Endodermal cell (in vitro differentiated cells): ENCODE data around the gene MAN1B1. TPM values are rescaled to one million over a fixed set of nuclear protein-coding genes. Genes with fewer than 3 reads are reported as not detected.
"Not testable (repeated sequence)": the region's sequence is repeated elsewhere in the genome, so short reads cannot be mapped to it uniquely, and the experiment has no call there.

Experiments used
- DNase-seq: peaks from one replicate; pipeline ENCODE4 v3.0.0-alpha.2; 2017
- H3K27ac ChIP-seq: 2 replicates; pipeline ENCODE4 v1.5.1; 2013; ENCODE audit warnings: mild to moderate bottlenecking, low read depth, low read length, moderate library complexity
- H3K27me3 ChIP-seq: 2 replicates; pipeline ENCODE4 v1.6.1; 2013; ENCODE audit warnings: mild to moderate bottlenecking, low read length, moderate library complexity; ENCODE audit not compliant: insufficient read depth, control insufficient read depth, poor library complexity, severe bottlenecking
- H3K36me3 ChIP-seq: 2 replicates; pipeline ENCODE4 v1.7.0; 2013; ENCODE audit warnings: mild to moderate bottlenecking, low read length, moderate library complexity; ENCODE audit not compliant: control insufficient read depth, insufficient read depth
- H3K4me1 ChIP-seq: one replicate; pipeline ENCODE4 v1.7.0; 2013; ENCODE audit warnings: low read length; ENCODE audit not compliant: control insufficient read depth, insufficient read depth
- H3K4me3 ChIP-seq: 2 replicates; pipeline ENCODE4 v1.5.1; 2013; ENCODE audit warnings: mild to moderate bottlenecking, low read length, moderate library complexity
- H3K9ac ChIP-seq: 2 replicates; pipeline ENCODE4 v1.6.1; 2013; ENCODE audit warnings: mild to moderate bottlenecking, low read length, moderate library complexity; ENCODE audit not compliant: poor library complexity, severe bottlenecking; ENCODE audit errors: extremely low read depth
- H3K9me3 ChIP-seq: 2 replicates; pipeline ENCODE4 v1.6.1; 2013; ENCODE audit warnings: mild to moderate bottlenecking, low read length, moderate library complexity; ENCODE audit not compliant: control insufficient read depth
- H3K27ac Mint-ChIP-seq: 2 replicates; pipeline ENCODE4 v1.8.0; 2020; ENCODE audit warnings: mixed read lengths
- H3K27me3 Mint-ChIP-seq: 2 replicates; pipeline ENCODE4 v1.8.0; 2021; ENCODE audit warnings: mild to moderate bottlenecking, mixed read lengths; ENCODE audit not compliant: insufficient read depth
- H3K36me3 Mint-ChIP-seq: 2 replicates; pipeline ENCODE4 v1.8.0; 2020; ENCODE audit warnings: low read depth, mixed read lengths
- H3K4me1 Mint-ChIP-seq: 2 replicates; pipeline ENCODE4 v1.8.0; 2020; ENCODE audit warnings: mixed read lengths
- H3K4me3 Mint-ChIP-seq: 2 replicates; pipeline ENCODE4 v1.8.0; 2020; ENCODE audit warnings: mild to moderate bottlenecking, moderate library complexity, mixed read lengths
- H3K9me3 Mint-ChIP-seq: 2 replicates; pipeline ENCODE4 v1.8.0; 2020; ENCODE audit warnings: mild to moderate bottlenecking, mixed read lengths
- CTCF ChIP-seq: fragments of 200-600 bp; sonication (generic); conservative IDR thresholded peaks from 2 replicates; pipeline ENCODE4 v1.5.0; 2021; ENCODE audit warnings: antibody characterized with exemption, mild to moderate bottlenecking
- WGBS, 2 experiments: methylation state at CpG; one replicate each; pipeline versions ENCODE4 v1.1.5 to v1.1.7; 2013; ENCODE audit warnings: missing lambda C conversion rate in 2 of 2, mixed read lengths in 1 of 2; ENCODE audit not compliant: insufficient coverage in 1 of 2, insufficient read length in 1 of 2; 5-methylcytosine and 5-hydroxymethylcytosine counted together
- total RNA-seq, 2 donors: library from RNA; stranded (reverse); fragmentation: NEBNext Ultra II Directional in 1 of 2; extraction: Animal tissue kit (Norgen Biotek cat#: 25700) in 1 of 2; gene quantifications; 2 replicates in 1 of 2; 3 replicates in 1 of 2; pipeline ENCODE4 v1.2.1, GENCODE V29; 2021

MAN1B1 gene
- total RNA-seq, 2 donors from 2014 or later, result 62.1 to 63.5 TPM

GRCh38 chr9:137123468-137123837, 36.7 kb downstream of the MAN1B1 start:
- Mint-ChIP-seq H3K36me3 (peaks cover 2% of the 10 kb centered on the region), H3K4me1 (peaks cover 12% of the 10 kb centered on the region), H3K27me3 (peaks cover 3% of the 10 kb centered on the region), H3K4me3 (no peak overlapping the region), H3K27ac (no peak overlapping the region), H3K9me3 (peaks cover 7% of the 10 kb centered on the region)
- H3K27me3 ChIP-seq, result no peaks in the 10 kb centered on the region
- no peak overlapping the region for H3K9ac ChIP-seq
- H3K4me3 ChIP-seq, result no peak overlapping the region
- H3K4me1 ChIP-seq, result peaks cover 6% of the 10 kb centered on the region
- 87 to 93% methylated on average over 4 to 5 of the region's 5 CpGs for WGBS, 2 experiments
- DNase-seq, result no peak
- H3K9me3 ChIP-seq, result no peaks in the 10 kb centered on the region
- H3K27ac ChIP-seq, result no peak overlapping the region
- no peak for TF ChIP-seq CTCF
- no peaks in the 10 kb centered on the region for H3K36me3 ChIP-seq

GRCh38 chr9:137123952-137124462, 37.2 kb downstream of the MAN1B1 start:
- peaks cover 17% of the 10 kb centered on the region for H3K4me1 Mint-ChIP-seq
- 96 to 97% methylated on average over 5 of the region's 5 CpGs for WGBS, 2 experiments

GRCh38 chr9:137126786-137127185, 40.0 kb downstream of the MAN1B1 start:
- Mint-ChIP-seq H3K27me3 (peaks cover 11% of the 10 kb centered on the region), H3K4me1 (peaks cover 17% of the 10 kb centered on the region), H3K9me3 (no peaks in the 10 kb centered on the region), H3K4me3 (no peak overlapping the region), H3K36me3 (peaks cover 2% of the 10 kb centered on the region), H3K27ac (peak overlapping the region; percentile 37)
- Histone ChIP-seq H3K9me3 (no peaks in the 10 kb centered on the region), H3K36me3 (no peaks in the 10 kb centered on the region), H3K4me1 (peaks cover 10% of the 10 kb centered on the region), H3K9ac (no peak overlapping the region), H3K27me3 (no peaks in the 10 kb centered on the region), H3K4me3 (no peak overlapping the region), H3K27ac (no peak overlapping the region)
- TF ChIP-seq CTCF, result no peak
- WGBS, 2 experiments, result 90 to 92% methylated on average over 3 of the region's 3 CpGs
- no peak for DNase-seq

More at GRCh38 chr9:137123952-137124462, 37.2 kb downstream of the MAN1B1 start:
- H3K36me3 ChIP-seq, H3K9me3 Mint-ChIP-seq, H3K4me3 ChIP-seq, H3K27me3 Mint-ChIP-seq, H3K4me3 Mint-ChIP-seq, H3K9ac ChIP-seq, H3K27ac ChIP-seq, H3K36me3 Mint-ChIP-seq, H3K27me3 ChIP-seq, DNase-seq, H3K27ac Mint-ChIP-seq, H3K9me3 ChIP-seq, H3K4me1 ChIP-seq: not testable (repeated sequence)
